ENCODE measurements around the gene UBE2E1.
"Not testable (repeated sequence)": the region's sequence is repeated elsewhere in the genome, so short reads cannot be mapped to it uniquely, and the experiment has no call there.

GRCh38 chr3:23870663-23871043 is 64.9 kb downstream of the UBE2E1 start:
- TF ChIP-seq CTCF, EP300, POLR2A (IDR thresholded peaks at IDR 0.05): not testable (repeated sequence)

All from gastroesophageal sphincter (tissue), 3 donors.